Kidney (tissue), 14 donors: ENCODE results near the gene IFNA14. TPM values are rescaled to one million over a fixed set of nuclear protein-coding genes. Genes with fewer than 3 reads are reported as not detected.
A peak's percentile ranks its signal among the peaks of the same experiment; 100 is the strongest.
"Not testable (repeated sequence)": the region's sequence is repeated elsewhere in the genome, so short reads cannot be mapped to it uniquely, and the experiment has no call there.

Experiments
- DNase-seq, 5 donors: peaks; one replicate each; pipeline ENCODE4 v3.0.0-alpha.2; 2013 to 2020
- FAIRE-seq: peaks from 2 replicates; lab custom pipeline; 2012; peaks lifted over from hg19 to GRCh38; lab: Jason Lieb, UNC
- H3K27ac ChIP-seq, 2 donors: one replicate each; pipeline ENCODE4 v1.7.0; 2013; ENCODE audit warnings: low read depth in 2 of 2, low read length in 2 of 2, inconsistent platforms in 1 of 2
- H3K27me3 ChIP-seq: one replicate; pipeline ENCODE4 v1.7.1; 2013; ENCODE audit warnings: low read length, inconsistent platforms; ENCODE audit not compliant: control insufficient read depth, insufficient read depth
- H3K36me3 ChIP-seq, 3 donors: one replicate each; pipeline versions ENCODE4 v1.7.0 to v1.7.1; 2013; ENCODE audit warnings: low read length in 3 of 3, control low read depth in 1 of 3, inconsistent platforms in 1 of 3; ENCODE audit not compliant: insufficient read depth in 3 of 3, control insufficient read depth in 2 of 3
- H3K4me1 ChIP-seq, 3 donors: one replicate each; pipeline versions ENCODE4 v1.7.0 to v1.7.1; 2013; ENCODE audit warnings: low read length in 3 of 3, inconsistent platforms in 1 of 3, low read depth in 1 of 3; ENCODE audit not compliant: control insufficient read depth in 2 of 3, insufficient read depth in 2 of 3
- H3K4me3 ChIP-seq, 3 donors: one replicate each; pipeline versions ENCODE4 v1.7.0 to v1.8.1; 2013; ENCODE audit warnings: low read length in 3 of 3, control low read depth in 1 of 3, inconsistent platforms in 1 of 3
- H3K9ac ChIP-seq, 3 donors: one replicate each; pipeline versions ENCODE4 v1.7.0 to v1.7.1; 2013; ENCODE audit warnings: low read length in 3 of 3, control low read depth in 1 of 3, inconsistent platforms in 1 of 3
- H3K9me3 ChIP-seq, 3 donors: one replicate each; pipeline versions ENCODE4 v1.7.0 to v1.7.1; 2013; ENCODE audit warnings: low read length in 3 of 3, control low read depth in 1 of 3, inconsistent platforms in 1 of 3; ENCODE audit not compliant: control insufficient read depth in 2 of 3, insufficient read depth in 1 of 3
- intact Hi-C: fragments of 100-400 bp; cut with DNase I; formaldehyde crosslinking; loops from one replicate; pipeline ENCODE4 v1.11.1; 2022
- polyA plus RNA-seq: library from polyadenylated mRNA; stranded (reverse); fragments of 350-450 nt; fragmentation: Illumina TruSeq; extraction: RNeasy Lipid Tissue Mini Kit (QIAGEN cat#74804); gene quantifications from one replicate; pipeline ENCODE4 v1.2.3, GENCODE V29; 2014; ENCODE audit warnings: low read depth, low replicate concordance; ENCODE audit not compliant: insufficient read depth
- total RNA-seq: library from RNA; stranded (reverse); fragmentation: NEBNext Ultra II Directional; extraction: Animal tissue kit (Norgen Biotek cat#: 25700); gene quantifications from one replicate; pipeline ENCODE4 v1.2.1, GENCODE V29; 2021
- TF ChIP-seq, protein P1 (sequence below): IDR thresholded peaks from 3 replicates; pipeline ENCODE4 v1.5.1; 2012; ENCODE audit warnings: mild to moderate bottlenecking, moderate library complexity, borderline replicate concordance; ENCODE audit not compliant: insufficient read depth; ENCODE audit errors: extremely low read depth
- donor health status: control.
- donor health status: control.
- donor health status: control.
- donor health status: control.
- donor health status: control.
- donor health status: DM: yes; HTN: yes; CAD: no.
- donor health status: Normal renal cell carcinoma (clear cell type).

Gene IFNA14
- total and polyA plus RNA-seq, 2 donors from 2014 or later: not detected

DNA sequence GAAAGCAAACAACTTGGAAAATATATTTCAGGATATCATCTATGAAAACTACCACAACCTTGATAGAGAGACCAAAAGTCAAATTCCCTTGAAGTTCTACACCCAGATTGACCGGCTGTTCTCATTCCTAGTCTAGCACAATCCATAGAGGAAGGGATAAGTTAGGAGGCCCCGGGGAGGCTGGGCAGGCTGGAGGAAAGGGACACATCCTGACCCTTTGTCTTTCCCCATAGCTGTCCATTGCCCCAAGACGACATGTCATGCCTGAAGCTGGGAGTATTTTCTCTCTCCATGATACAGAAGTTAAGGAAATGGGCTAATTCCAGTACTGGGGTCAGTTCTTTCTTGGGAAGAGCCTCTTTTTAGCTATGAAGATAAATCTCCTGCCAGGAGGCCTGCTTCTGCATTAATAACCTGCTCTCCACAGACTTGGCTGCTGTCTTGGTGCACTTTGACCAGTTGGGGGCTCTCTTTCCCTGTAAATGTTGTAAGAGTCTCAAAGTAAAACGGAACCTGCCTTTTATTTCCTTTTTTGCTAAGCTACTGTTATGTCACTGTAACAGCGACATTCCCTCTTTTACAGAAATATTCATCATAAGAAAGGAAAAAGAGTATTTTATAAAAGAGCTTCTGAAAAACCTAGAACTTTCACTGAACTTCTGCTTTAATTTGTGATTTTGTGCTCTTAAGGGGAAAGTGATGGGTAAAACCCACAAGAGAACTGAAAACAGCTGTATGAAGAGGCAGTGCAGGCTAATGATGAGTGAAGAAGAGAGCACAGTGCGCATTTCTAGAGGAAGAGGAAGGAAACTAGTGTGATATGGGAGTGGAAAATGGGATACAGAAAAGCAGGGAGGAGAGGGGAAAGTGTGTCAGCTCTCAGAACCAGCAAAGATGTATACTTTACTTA lies 44.7 kb downstream of the IFNA14 start:
- H3K4me1 ChIP-seq, FAIRE-seq, intact Hi-C loops, H3K9ac ChIP-seq, H3K9me3 ChIP-seq, H3K4me3 ChIP-seq, H3K36me3 ChIP-seq, H3K27me3 ChIP-seq, H3K27ac ChIP-seq: not testable (repeated sequence)
- TF ChIP-seq, protein P1, sequence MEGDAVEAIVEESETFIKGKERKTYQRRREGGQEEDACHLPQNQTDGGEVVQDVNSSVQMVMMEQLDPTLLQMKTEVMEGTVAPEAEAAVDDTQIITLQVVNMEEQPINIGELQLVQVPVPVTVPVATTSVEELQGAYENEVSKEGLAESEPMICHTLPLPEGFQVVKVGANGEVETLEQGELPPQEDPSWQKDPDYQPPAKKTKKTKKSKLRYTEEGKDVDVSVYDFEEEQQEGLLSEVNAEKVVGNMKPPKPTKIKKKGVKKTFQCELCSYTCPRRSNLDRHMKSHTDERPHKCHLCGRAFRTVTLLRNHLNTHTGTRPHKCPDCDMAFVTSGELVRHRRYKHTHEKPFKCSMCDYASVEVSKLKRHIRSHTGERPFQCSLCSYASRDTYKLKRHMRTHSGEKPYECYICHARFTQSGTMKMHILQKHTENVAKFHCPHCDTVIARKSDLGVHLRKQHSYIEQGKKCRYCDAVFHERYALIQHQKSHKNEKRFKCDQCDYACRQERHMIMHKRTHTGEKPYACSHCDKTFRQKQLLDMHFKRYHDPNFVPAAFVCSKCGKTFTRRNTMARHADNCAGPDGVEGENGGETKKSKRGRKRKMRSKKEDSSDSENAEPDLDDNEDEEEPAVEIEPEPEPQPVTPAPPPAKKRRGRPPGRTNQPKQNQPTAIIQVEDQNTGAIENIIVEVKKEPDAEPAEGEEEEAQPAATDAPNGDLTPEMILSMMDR: peak; percentile 37
- peak in 2 of 5 donors; percentile 12 to 13 for DNase-seq

Other genes starting within 250 kb of the IFNA14 start
- gene HACD4, start 208.4 kb downstream of the IFNA14 start, total RNA-seq: 2.9 TPM
- gene HACD4, start 208.4 kb downstream of the IFNA14 start, polyA plus RNA-seq: 1.3 TPM
- not detected for gene IFNB1, start 162.1 kb downstream of the IFNA14 start, total RNA-seq
- not detected for gene IFNB1, start 162.1 kb downstream of the IFNA14 start, polyA plus RNA-seq
- gene IFNW1, start 98.2 kb downstream of the IFNA14 start, total RNA-seq: not detected
- not detected for gene IFNW1, start 98.2 kb downstream of the IFNA14 start, polyA plus RNA-seq
- not detected for gene IFNA21, start 73.3 kb downstream of the IFNA14 start, total RNA-seq
- gene IFNA21, start 73.3 kb downstream of the IFNA14 start, polyA plus RNA-seq: not detected
- not detected for gene IFNA4, start 52.4 kb downstream of the IFNA14 start, total RNA-seq
- gene IFNA4, start 52.4 kb downstream of the IFNA14 start, polyA plus RNA-seq: not detected
- gene IFNA7, start 37.8 kb downstream of the IFNA14 start, total RNA-seq: not detected
- gene IFNA7, start 37.8 kb downstream of the IFNA14 start, polyA plus RNA-seq: not detected
- not detected for gene IFNA10, start 32.9 kb downstream of the IFNA14 start, total RNA-seq
- not detected for gene IFNA10, start 32.9 kb downstream of the IFNA14 start, polyA plus RNA-seq
- not detected for gene IFNA16, start 22.7 kb downstream of the IFNA14 start, total RNA-seq
- not detected for gene IFNA16, start 22.7 kb downstream of the IFNA14 start, polyA plus RNA-seq
- not detected for gene IFNA17, start 11.8 kb downstream of the IFNA14 start, total RNA-seq
- not detected for gene IFNA17, start 11.8 kb downstream of the IFNA14 start, polyA plus RNA-seq
- gene IFNA5, start 65.3 kb upstream of the IFNA14 start, total RNA-seq: not detected
- gene IFNA5, start 65.3 kb upstream of the IFNA14 start, polyA plus RNA-seq: not detected
- 30.5 TPM for gene KLHL9, start 95.4 kb upstream of the IFNA14 start, total RNA-seq
- 10.4 TPM for gene KLHL9, start 95.4 kb upstream of the IFNA14 start, polyA plus RNA-seq
- gene IFNA6, start 110.9 kb upstream of the IFNA14 start, total RNA-seq: not detected
- gene IFNA6, start 110.9 kb upstream of the IFNA14 start, polyA plus RNA-seq: not detected
- not detected for gene IFNA13, start 128.1 kb upstream of the IFNA14 start, total RNA-seq
- gene IFNA13, start 128.1 kb upstream of the IFNA14 start, polyA plus RNA-seq: not detected
- not detected for gene IFNA2, start 145.4 kb upstream of the IFNA14 start, total RNA-seq
- gene IFNA2, start 145.4 kb upstream of the IFNA14 start, polyA plus RNA-seq: not detected
- gene IFNA8, start 169.1 kb upstream of the IFNA14 start, total RNA-seq: not detected
- not detected for gene IFNA8, start 169.1 kb upstream of the IFNA14 start, polyA plus RNA-seq
- gene IFNA1, start 200.4 kb upstream of the IFNA14 start, total RNA-seq: not detected
- not detected for gene IFNA1, start 200.4 kb upstream of the IFNA14 start, polyA plus RNA-seq
- gene IFNE, start 242.3 kb upstream of the IFNA14 start, total RNA-seq: 1.1 TPM
- gene IFNE, start 242.3 kb upstream of the IFNA14 start, polyA plus RNA-seq: not detected